Neuronal stem cell (in vitro differentiated cells): ENCODE data around the gene OSBPL10.

ENCODE experiments used
- DNase-seq: peaks from one replicate; pipeline ENCODE4 v3.0.0-alpha.2; 2013; ENCODE audit warnings: low spot score
- H2AFZ ChIP-seq: one replicate; pipeline ENCODE4 v1.6.1; 2013; ENCODE audit warnings: mild to moderate bottlenecking, low read length, inconsistent platforms
- H2AK5ac ChIP-seq: 2 replicates; pipeline ENCODE4 v1.6.1; 2013; ENCODE audit warnings: low read depth, mild to moderate bottlenecking, inconsistent platforms, low read length, moderate library complexity, mixed read lengths
- H2BK120ac ChIP-seq: 2 replicates; pipeline ENCODE4 v1.6.1; 2013; ENCODE audit warnings: low read depth, mild to moderate bottlenecking, inconsistent platforms, low read length, moderate library complexity, mixed read lengths
- H2BK12ac ChIP-seq: one replicate; pipeline ENCODE4 v1.6.1; 2013; ENCODE audit warnings: low read length, inconsistent platforms
- H2BK15ac ChIP-seq: 2 replicates; pipeline ENCODE4 v1.6.1; 2013; ENCODE audit warnings: mild to moderate bottlenecking, low read length, inconsistent platforms, mixed read lengths
- H2BK5ac ChIP-seq: one replicate; pipeline ENCODE4 v1.6.1; 2013; ENCODE audit warnings: inconsistent platforms, mild to moderate bottlenecking, low read length, moderate library complexity
- H3K14ac ChIP-seq: one replicate; pipeline ENCODE4 v1.6.1; 2013; ENCODE audit warnings: low read length, inconsistent platforms
- H3K18ac ChIP-seq: 2 replicates; pipeline ENCODE4 v1.6.1; 2013; ENCODE audit warnings: low read length, inconsistent platforms
- H3K23ac ChIP-seq: 2 replicates; pipeline ENCODE4 v1.6.1; 2013; ENCODE audit warnings: low read depth, mild to moderate bottlenecking, mixed read lengths, low read length, inconsistent platforms; ENCODE audit not compliant: poor library complexity
- H3K27ac ChIP-seq: replicated peaks from 3 replicates; pipeline ENCODE4 v1.5.1; 2013; ENCODE audit warnings: low read length, inconsistent platforms
- H3K27me3 ChIP-seq, 3 experiments: 2 replicates each; pipeline ENCODE4 v1.6.1; 2013; ENCODE audit warnings: low read length in 3 of 3, mild to moderate bottlenecking in 2 of 3, inconsistent platforms in 1 of 3, low read depth in 1 of 3, mixed read lengths in 1 of 3, moderate library complexity in 1 of 3; ENCODE audit not compliant: control insufficient read depth in 3 of 3, insufficient read depth in 3 of 3
- H3K36me3 ChIP-seq, 2 donors: replicated peaks in 1 of 2; 2 replicates each; pipeline ENCODE4 v1.6.1; 2013; ENCODE audit warnings: low read length in 2 of 2; ENCODE audit not compliant: control insufficient read depth in 2 of 2, insufficient read depth in 2 of 2
- H3K4ac ChIP-seq: 2 replicates; pipeline ENCODE4 v1.6.1; 2013; ENCODE audit warnings: inconsistent platforms, mild to moderate bottlenecking, low read length, moderate library complexity
- H3K4me1 ChIP-seq, 2 donors: 1 replicate in 1 of 2; 2 replicates in 1 of 2; pipeline ENCODE4 v1.6.1; 2013; ENCODE audit warnings: low read length in 2 of 2, low read depth in 1 of 2; ENCODE audit not compliant: control insufficient read depth in 2 of 2, insufficient read depth in 1 of 2
- H3K4me2 ChIP-seq: one replicate; pipeline ENCODE4 v1.6.1; 2013; ENCODE audit warnings: mild to moderate bottlenecking, low read length, inconsistent platforms; ENCODE audit not compliant: insufficient read depth, poor library complexity, severe bottlenecking
- H3K4me3 ChIP-seq, 2 donors: 2 replicates each; pipeline ENCODE4 v1.5.1; 2013; ENCODE audit warnings: low read length in 2 of 2, mild to moderate bottlenecking in 2 of 2, inconsistent platforms in 1 of 2, moderate library complexity in 1 of 2
- H3K79me1 ChIP-seq: one replicate; pipeline ENCODE4 v1.6.1; 2013; ENCODE audit warnings: low read depth, mild to moderate bottlenecking, inconsistent platforms, low read length, moderate library complexity
- H3K9ac ChIP-seq: one replicate; pipeline ENCODE4 v1.6.1; 2013; ENCODE audit warnings: mild to moderate bottlenecking, low read depth, low read length, inconsistent platforms; ENCODE audit not compliant: poor library complexity
- H3K9me3 ChIP-seq, 2 donors: replicated peaks in 1 of 2; 2 replicates each; pipeline versions ENCODE3 to v1.6.1; 2013; ENCODE audit warnings: low read length in 2 of 2, mild to moderate bottlenecking in 2 of 2, inconsistent platforms in 1 of 2, low read depth in 1 of 2, mixed read lengths in 1 of 2, moderate library complexity in 1 of 2; ENCODE audit not compliant: control insufficient read depth in 2 of 2, insufficient read depth in 1 of 2
- H4K8ac ChIP-seq: one replicate; pipeline ENCODE4 v1.6.1; 2013; ENCODE audit warnings: low read depth, mild to moderate bottlenecking, inconsistent platforms, low read length, moderate library complexity
- H4K91ac ChIP-seq: one replicate; pipeline ENCODE4 v1.6.1; 2013; ENCODE audit warnings: low read length, low read depth, mild to moderate bottlenecking, inconsistent platforms; ENCODE audit not compliant: poor library complexity
- WGBS, 2 donors: extraction: QIAGEN DNeasy Blood & Tissue Kit; methylation state at CpG; one replicate each; pipeline ENCODE4 v1.1.7; 2013; ENCODE audit warnings: missing lambda C conversion rate in 2 of 2, mixed read lengths in 1 of 2; ENCODE audit not compliant: insufficient read length in 2 of 2, insufficient replicate concordance in 1 of 2; ENCODE audit errors: extremely low coverage in 2 of 2; 5-methylcytosine and 5-hydroxymethylcytosine counted together

OSBPL10 gene

DNA sequence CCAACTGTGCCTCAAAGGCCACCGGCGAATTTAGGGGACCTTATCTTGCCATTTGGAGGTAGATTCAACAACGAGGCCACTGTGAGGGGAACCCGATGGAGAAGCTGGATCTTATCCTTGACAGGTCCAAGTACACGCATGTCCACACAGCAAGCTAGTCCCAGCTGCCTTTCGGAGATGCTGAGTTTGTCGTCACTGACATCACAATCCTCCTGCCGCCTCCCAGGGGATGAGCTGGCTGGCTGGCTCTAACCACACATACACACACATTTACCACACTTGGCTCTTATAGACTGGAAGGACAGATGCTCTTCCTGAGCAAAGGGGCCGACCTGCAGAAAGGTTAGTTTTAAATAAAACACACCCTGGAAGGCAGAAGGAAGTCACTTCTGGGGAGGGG, 272.1 kb downstream of the OSBPL10 start:
- H2BK120ac ChIP-seq, result no peak overlapping the region
- H3K9me3 ChIP-seq, result no peaks in the 10 kb centered on the region
- no CpG with 5 or more reads among the region's 9 CpGs for WGBS, 2 donors
- no peaks in the 10 kb centered on the region for H3K36me3 ChIP-seq
- H3K27me3 ChIP-seq, result no peaks in the 10 kb centered on the region
- H3K4me2 ChIP-seq, result no peak overlapping the region
- no peak overlapping the region for H3K4me3 ChIP-seq
- H4K8ac ChIP-seq, result no peak overlapping the region
- no peaks in the 10 kb centered on the region for H3K4me1 ChIP-seq
- no peak overlapping the region for H2BK5ac ChIP-seq
- DNase-seq, result no peak
- H3K23ac ChIP-seq, result no peak overlapping the region
- H2BK12ac ChIP-seq, result no peak overlapping the region
- no peak overlapping the region for H3K4ac ChIP-seq
- H3K18ac ChIP-seq, result no peak overlapping the region
- H2AFZ ChIP-seq, result no peak overlapping the region
- H3K79me1 ChIP-seq, result no peaks in the 10 kb centered on the region
- no peak overlapping the region for H2AK5ac ChIP-seq
- H3K14ac ChIP-seq, result no peak overlapping the region
- no peak overlapping the region for H4K91ac ChIP-seq
- H2BK15ac ChIP-seq, result no peak overlapping the region
- H3K27ac ChIP-seq, result no peak overlapping the region
- H3K9ac ChIP-seq, result no peak overlapping the region

GRCh38 chr3:31707286-31707685, 273.8 kb downstream of the OSBPL10 start:
- no peak overlapping the region for H4K91ac ChIP-seq
- H3K27me3 ChIP-seq, result no peaks in the 10 kb centered on the region
- H3K9me3 ChIP-seq, result no peaks in the 10 kb centered on the region
- no peak overlapping the region for H2BK12ac ChIP-seq
- no peak overlapping the region for H3K18ac ChIP-seq
- H2AK5ac ChIP-seq, result no peak overlapping the region
- no peak for DNase-seq
- H2BK120ac ChIP-seq, result no peak overlapping the region
- no peak overlapping the region for H3K4ac ChIP-seq
- H3K9ac ChIP-seq, result no peak overlapping the region
- no peak overlapping the region for H3K23ac ChIP-seq
- H3K4me2 ChIP-seq, result no peak overlapping the region
- no peak overlapping the region for H2BK15ac ChIP-seq
- H3K79me1 ChIP-seq, result no peaks in the 10 kb centered on the region
- H3K4me1 ChIP-seq, result no peaks in the 10 kb centered on the region
- no peak overlapping the region for H2AFZ ChIP-seq
- H3K4me3 ChIP-seq, result no peak overlapping the region
- H3K36me3 ChIP-seq, result no peaks in the 10 kb centered on the region
- H3K27ac ChIP-seq, result no peak overlapping the region
- no peak overlapping the region for H3K14ac ChIP-seq
- H2BK5ac ChIP-seq, result no peak overlapping the region
- H4K8ac ChIP-seq, result no peak overlapping the region

- Histone ChIP-seq H2BK5ac (no peak overlapping the region), H3K4me2 (no peak overlapping the region), H4K91ac (no peak overlapping the region), H4K8ac (no peak overlapping the region), H3K27me3 (no peaks in the 10 kb centered on the region), H3K23ac (no peak overlapping the region), H2AFZ (no peak overlapping the region), H3K79me1 (no peaks in the 10 kb centered on the region), H2BK120ac (no peak overlapping the region), H3K4me1 (no peaks in the 10 kb centered on the region), H3K36me3 (no peaks in the 10 kb centered on the region), H3K4me3 (no peak overlapping the region), H2BK15ac (no peak overlapping the region), H3K4ac (no peak overlapping the region), H2BK12ac (no peak overlapping the region), H3K27ac (no peak overlapping the region), H3K9me3 (no peaks in the 10 kb centered on the region), H2AK5ac (no peak overlapping the region), H3K9ac (no peak overlapping the region), H3K14ac (no peak overlapping the region), H3K18ac (no peak overlapping the region)
- no CpG with 5 or more reads among the region's 4 CpGs for WGBS, 2 donors
- DNase-seq, result no peak
These were observed 275.3 kb downstream of the OSBPL10 start for GRCh38 chr3:31705736-31706135.

DNA sequence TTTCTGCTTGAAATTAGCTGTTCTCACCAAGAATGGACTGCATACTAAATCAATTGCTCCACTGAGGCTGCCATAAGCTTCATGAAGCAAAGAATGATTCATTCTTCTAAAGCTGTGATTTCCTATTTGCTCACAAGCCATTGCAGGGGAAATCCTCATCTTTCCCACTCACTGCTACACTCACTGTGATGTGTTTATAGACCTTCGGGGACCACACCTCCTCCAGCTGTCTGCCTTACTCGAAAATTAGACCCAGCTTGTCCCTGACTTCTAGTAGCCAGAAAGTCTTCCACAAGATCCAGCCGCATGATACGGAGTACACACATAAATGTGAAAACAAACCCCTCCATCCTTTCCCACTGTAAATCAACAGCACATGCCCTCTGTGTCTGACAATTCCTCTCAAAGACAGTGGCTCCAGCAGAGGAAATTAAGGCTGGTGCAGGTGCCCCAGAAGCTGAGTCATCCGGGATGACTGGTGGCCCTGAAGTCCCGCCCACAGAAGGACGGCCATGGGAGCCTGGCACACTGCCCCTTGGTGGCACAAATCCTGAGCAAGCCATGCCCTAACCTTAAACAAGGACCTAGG, 276.4 kb downstream of the OSBPL10 start:
- H4K91ac ChIP-seq, result no peak overlapping the region
- no peak overlapping the region for H3K9ac ChIP-seq
- H2AFZ ChIP-seq, result no peak overlapping the region
- DNase-seq, result no peak
- H3K9me3 ChIP-seq, result no peaks in the 10 kb centered on the region
- no peak overlapping the region for H3K4me2 ChIP-seq
- H3K27ac ChIP-seq, result no peak overlapping the region
- H2BK120ac ChIP-seq, result no peak overlapping the region
- no peak overlapping the region for H2AK5ac ChIP-seq
- no peaks in the 10 kb centered on the region for H3K79me1 ChIP-seq
- no CpG with 5 or more reads among the region's 7 CpGs for WGBS, 2 donors
- no peak overlapping the region for H2BK5ac ChIP-seq
- no peak overlapping the region for H2BK15ac ChIP-seq
- no peaks in the 10 kb centered on the region for H3K36me3 ChIP-seq
- H4K8ac ChIP-seq, result no peak overlapping the region
- no peak overlapping the region for H3K23ac ChIP-seq
- H3K14ac ChIP-seq, result no peak overlapping the region
- H3K18ac ChIP-seq, result no peak overlapping the region
- no peak overlapping the region for H3K4me3 ChIP-seq
- H3K4ac ChIP-seq, result no peak overlapping the region
- no peaks in the 10 kb centered on the region for H3K27me3 ChIP-seq
- H3K4me1 ChIP-seq, result no peaks in the 10 kb centered on the region
- H2BK12ac ChIP-seq, result no peak overlapping the region
